ENCODE results near the gene KRTAP17-1.
"Not testable (repeated sequence)": the region's sequence is repeated elsewhere in the genome, so short reads cannot be mapped to it uniquely, and the experiment has no call there.

Gene KRTAP17-1

GRCh38 chr17:41287050-41287449, 28.5 kb downstream of the KRTAP17-1 start:
- Histone ChIP-seq H3K9ac (ENCODE audit: low read length) (no peak overlapping the region), H3K36me3 (ENCODE audit: control insufficient read depth, insufficient read depth, low read length) (no peaks in the 10 kb centered on the region), H3K9me3 (ENCODE audit: control insufficient read depth, low read length) (no peaks in the 10 kb centered on the region), H3K4me3 (ENCODE audit: low read length) (no peak overlapping the region), H3K4me1 (ENCODE audit: control insufficient read depth, insufficient read depth, low read length) (no peaks in the 10 kb centered on the region), H3K27me3 (ENCODE audit: control insufficient read depth, insufficient read depth, low read length) (no peaks in the 10 kb centered on the region)

GRCh38 chr17:41284546-41284945, 31.0 kb downstream of the KRTAP17-1 start:
- Histone ChIP-seq H3K27me3 (ENCODE audit: control insufficient read depth, insufficient read depth, low read length) (no peaks in the 10 kb centered on the region), H3K36me3 (ENCODE audit: control insufficient read depth, insufficient read depth, low read length) (no peaks in the 10 kb centered on the region), H3K4me1 (ENCODE audit: control insufficient read depth, insufficient read depth, low read length) (no peaks in the 10 kb centered on the region), H3K4me3 (ENCODE audit: low read length) (no peak overlapping the region), H3K9ac (ENCODE audit: low read length) (no peak overlapping the region), H3K9me3 (ENCODE audit: control insufficient read depth, low read length) (no peaks in the 10 kb centered on the region)

GRCh38 chr17:41284043-41284442, 31.5 kb downstream of the KRTAP17-1 start:
- H3K9me3 ChIP-seq (ENCODE audit: control insufficient read depth, low read length) = no peaks in the 10 kb centered on the region
- no peak overlapping the region for H3K9ac ChIP-seq (ENCODE audit: low read length)
- H3K36me3 ChIP-seq (ENCODE audit: control insufficient read depth, insufficient read depth, low read length) = no peaks in the 10 kb centered on the region
- H3K4me1 ChIP-seq (ENCODE audit: control insufficient read depth, insufficient read depth, low read length) = no peaks in the 10 kb centered on the region
- H3K27me3 ChIP-seq (ENCODE audit: control insufficient read depth, insufficient read depth, low read length) = no peaks in the 10 kb centered on the region
- H3K4me3 ChIP-seq (ENCODE audit: low read length) = no peak overlapping the region

- no peaks in the 10 kb centered on the region for H3K9me3 ChIP-seq (ENCODE audit: control insufficient read depth, low read length)
Measured at GRCh38 chr17:41278176-41278955, 37.1 kb downstream of the KRTAP17-1 start.

GRCh38 chr17:41275648-41276190, 39.8 kb downstream of the KRTAP17-1 start, which contains the start of gene KRTAP9-7:
Gene KRTAP9-7 (plus strand): TSS chr17:41275698. CDS start chr17:41275698, 0 bp downstream.
- not testable (repeated sequence) for H3K36me3 ChIP-seq (ENCODE audit: control insufficient read depth, insufficient read depth, low read length); H3K9ac ChIP-seq (ENCODE audit: low read length); H3K4me3 ChIP-seq (ENCODE audit: low read length); H3K4me1 ChIP-seq (ENCODE audit: control insufficient read depth, insufficient read depth, low read length); H3K9me3 ChIP-seq (ENCODE audit: control insufficient read depth, low read length); H3K27me3 ChIP-seq (ENCODE audit: control insufficient read depth, insufficient read depth, low read length)

More at GRCh38 chr17:41278176-41278955, 37.1 kb downstream of the KRTAP17-1 start:
- peaks cover 7% of the 10 kb centered on the region for H3K27me3 ChIP-seq (ENCODE audit: control insufficient read depth, insufficient read depth, low read length)
- no peaks in the 10 kb centered on the region for H3K36me3 ChIP-seq (ENCODE audit: control insufficient read depth, insufficient read depth, low read length)
- H3K4me1 ChIP-seq (ENCODE audit: control insufficient read depth, insufficient read depth, low read length) = no peaks in the 10 kb centered on the region
- no peak overlapping the region for H3K9ac ChIP-seq (ENCODE audit: low read length)
- no peak overlapping the region for H3K4me3 ChIP-seq (ENCODE audit: low read length)

GRCh38 chr17:41271858-41272257, 43.7 kb downstream of the KRTAP17-1 start:
- no peaks in the 10 kb centered on the region for H3K36me3 ChIP-seq (ENCODE audit: control insufficient read depth, insufficient read depth, low read length)
- H3K9me3 ChIP-seq (ENCODE audit: control insufficient read depth, low read length) = no peaks in the 10 kb centered on the region
- H3K4me1 ChIP-seq (ENCODE audit: control insufficient read depth, insufficient read depth, low read length) = no peaks in the 10 kb centered on the region
- H3K27me3 ChIP-seq (ENCODE audit: control insufficient read depth, insufficient read depth, low read length) = peaks cover 7% of the 10 kb centered on the region
- no peak overlapping the region for H3K4me3 ChIP-seq (ENCODE audit: low read length)
- no peak overlapping the region for H3K9ac ChIP-seq (ENCODE audit: low read length)

GRCh38 chr17:41271323-41271722, 44.2 kb downstream of the KRTAP17-1 start:
- not testable (repeated sequence) for H3K27me3 ChIP-seq (ENCODE audit: control insufficient read depth, insufficient read depth, low read length); H3K4me1 ChIP-seq (ENCODE audit: control insufficient read depth, insufficient read depth, low read length); H3K9me3 ChIP-seq (ENCODE audit: control insufficient read depth, low read length); H3K36me3 ChIP-seq (ENCODE audit: control insufficient read depth, insufficient read depth, low read length); H3K9ac ChIP-seq (ENCODE audit: low read length); H3K4me3 ChIP-seq (ENCODE audit: low read length)

- Histone ChIP-seq H3K36me3 (ENCODE audit: control insufficient read depth, insufficient read depth, low read length) (no peaks in the 10 kb centered on the region), H3K9me3 (ENCODE audit: control insufficient read depth, low read length) (no peaks in the 10 kb centered on the region), H3K27me3 (ENCODE audit: control insufficient read depth, insufficient read depth, low read length) (no peaks in the 10 kb centered on the region), H3K4me1 (ENCODE audit: control insufficient read depth, insufficient read depth, low read length) (no peaks in the 10 kb centered on the region), H3K4me3 (ENCODE audit: low read length) (no peak overlapping the region), H3K9ac (ENCODE audit: low read length) (no peak overlapping the region)
Measured at GRCh38 chr17:41267711-41268110, 47.8 kb downstream of the KRTAP17-1 start.

GRCh38 chr17:41265078-41265477, 50.4 kb downstream of the KRTAP17-1 start, which contains the start of gene KRTAP9-6:
Gene KRTAP9-6 (plus strand): TSS chr17:41265378. CDS start chr17:41265378, 0 bp downstream.
- H3K36me3 ChIP-seq (ENCODE audit: control insufficient read depth, insufficient read depth, low read length) = no peaks in the 10 kb centered on the region
- H3K9ac ChIP-seq (ENCODE audit: low read length) = no peak within 1 kb of the TSS
- no peak within 1 kb of the TSS for H3K4me3 ChIP-seq (ENCODE audit: low read length)
- H3K9me3 ChIP-seq (ENCODE audit: control insufficient read depth, low read length) = no peaks in the 10 kb centered on the region
- H3K27me3 ChIP-seq (ENCODE audit: control insufficient read depth, insufficient read depth, low read length) = no peaks in the 10 kb centered on the region
- no peaks in the 10 kb centered on the region for H3K4me1 ChIP-seq (ENCODE audit: control insufficient read depth, insufficient read depth, low read length)
